ENCODE results near the gene SLC24A4.

Gene SLC24A4

GRCh38 chr14:92443741-92444140 is 120.8 kb downstream of the SLC24A4 start:
- H3K4me3 ChIP-seq (ENCODE audit: low read length), result no peak overlapping the region

GRCh38 chr14:92446771-92447170 is 123.8 kb downstream of the SLC24A4 start:
- Histone ChIP-seq H3K27ac (ENCODE audit: low read length) (no peak overlapping the region), H3K4me1 (ENCODE audit: control insufficient read depth, low read depth, low read length) (no peaks in the 10 kb centered on the region), H3K9me3 (ENCODE audit: control insufficient read depth, low read depth, low read length) (no peaks in the 10 kb centered on the region), H3K9ac (ENCODE audit: low read length) (no peak overlapping the region), H3K36me3 (ENCODE audit: control insufficient read depth, low read depth, low read length) (no peaks in the 10 kb centered on the region), H3K27me3 (ENCODE audit: control insufficient read depth, insufficient read depth, low read length) (no peaks in the 10 kb centered on the region), H3K4me3 (ENCODE audit: low read length) (no peak overlapping the region)

More at GRCh38 chr14:92443741-92444140, 120.8 kb downstream of the SLC24A4 start:
- Histone ChIP-seq H3K4me1 (ENCODE audit: control insufficient read depth, low read depth, low read length) (no peaks in the 10 kb centered on the region), H3K9ac (ENCODE audit: low read length) (no peak overlapping the region), H3K27me3 (ENCODE audit: control insufficient read depth, insufficient read depth, low read length) (no peaks in the 10 kb centered on the region), H3K36me3 (ENCODE audit: control insufficient read depth, low read depth, low read length) (no peaks in the 10 kb centered on the region), H3K27ac (ENCODE audit: low read length) (no peak overlapping the region), H3K9me3 (ENCODE audit: control insufficient read depth, low read depth, low read length) (no peaks in the 10 kb centered on the region)

DNA sequence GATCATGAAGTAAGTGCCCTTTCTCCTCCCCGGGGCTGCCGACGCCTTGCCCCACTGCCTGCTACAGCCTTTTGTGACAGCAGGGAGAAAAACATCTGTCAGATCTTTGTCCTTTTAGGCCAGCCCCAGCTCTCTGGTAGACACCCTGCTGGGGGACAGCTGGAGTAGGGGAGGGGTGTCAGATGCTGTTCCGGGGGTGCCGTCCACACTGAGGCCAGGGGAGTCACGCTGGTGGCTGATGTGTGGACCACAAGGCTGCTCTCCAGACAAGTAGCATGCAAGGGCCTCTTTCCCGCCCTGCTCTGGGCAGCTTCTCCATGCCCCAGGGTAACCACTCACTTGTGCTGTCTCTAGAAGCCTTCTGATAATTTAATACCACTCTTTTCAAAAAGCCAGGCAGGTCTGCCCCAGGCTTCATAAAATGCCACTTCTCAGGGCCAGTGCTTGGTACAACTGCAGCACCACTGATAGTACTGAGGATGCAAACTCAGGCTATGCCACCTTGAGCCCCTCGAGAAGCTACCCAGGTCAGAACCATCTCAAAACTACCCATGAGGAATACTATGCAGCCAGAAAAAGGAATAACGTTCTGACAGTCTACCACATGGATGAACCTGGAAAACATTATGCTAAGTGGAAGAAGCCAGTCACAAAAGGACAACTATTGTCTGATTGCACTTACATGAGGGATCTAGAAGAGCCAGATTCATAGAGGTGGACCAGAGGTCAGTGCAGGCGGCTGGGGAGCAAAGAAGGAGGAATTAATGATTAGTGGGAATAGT is 124.6 kb downstream of the SLC24A4 start:
- Histone ChIP-seq H3K27me3 (ENCODE audit: control insufficient read depth, insufficient read depth, low read length) (no peaks in the 10 kb centered on the region), H3K4me1 (ENCODE audit: control insufficient read depth, low read depth, low read length) (no peaks in the 10 kb centered on the region), H3K9ac (ENCODE audit: low read length) (no peak overlapping the region)

GRCh38 chr14:92448786-92449185 is 125.8 kb downstream of the SLC24A4 start:
- H3K4me3 ChIP-seq (ENCODE audit: low read length), result no peak overlapping the region
- H3K36me3 ChIP-seq (ENCODE audit: control insufficient read depth, low read depth, low read length), result no peaks in the 10 kb centered on the region
- no peaks in the 10 kb centered on the region for H3K27me3 ChIP-seq (ENCODE audit: control insufficient read depth, insufficient read depth, low read length)
- H3K9me3 ChIP-seq (ENCODE audit: control insufficient read depth, low read depth, low read length), result no peaks in the 10 kb centered on the region
- no peak overlapping the region for H3K9ac ChIP-seq (ENCODE audit: low read length)
- no peak overlapping the region for H3K27ac ChIP-seq (ENCODE audit: low read length)
- H3K4me1 ChIP-seq (ENCODE audit: control insufficient read depth, low read depth, low read length), result no peaks in the 10 kb centered on the region

More for the DNA sequence above, 124.6 kb downstream of the SLC24A4 start:
- no peak overlapping the region for H3K4me3 ChIP-seq (ENCODE audit: low read length)
- H3K27ac ChIP-seq (ENCODE audit: low read length), result no peak overlapping the region
- H3K9me3 ChIP-seq (ENCODE audit: control insufficient read depth, low read depth, low read length), result no peaks in the 10 kb centered on the region
- H3K36me3 ChIP-seq (ENCODE audit: control insufficient read depth, low read depth, low read length), result no peaks in the 10 kb centered on the region

DNA sequence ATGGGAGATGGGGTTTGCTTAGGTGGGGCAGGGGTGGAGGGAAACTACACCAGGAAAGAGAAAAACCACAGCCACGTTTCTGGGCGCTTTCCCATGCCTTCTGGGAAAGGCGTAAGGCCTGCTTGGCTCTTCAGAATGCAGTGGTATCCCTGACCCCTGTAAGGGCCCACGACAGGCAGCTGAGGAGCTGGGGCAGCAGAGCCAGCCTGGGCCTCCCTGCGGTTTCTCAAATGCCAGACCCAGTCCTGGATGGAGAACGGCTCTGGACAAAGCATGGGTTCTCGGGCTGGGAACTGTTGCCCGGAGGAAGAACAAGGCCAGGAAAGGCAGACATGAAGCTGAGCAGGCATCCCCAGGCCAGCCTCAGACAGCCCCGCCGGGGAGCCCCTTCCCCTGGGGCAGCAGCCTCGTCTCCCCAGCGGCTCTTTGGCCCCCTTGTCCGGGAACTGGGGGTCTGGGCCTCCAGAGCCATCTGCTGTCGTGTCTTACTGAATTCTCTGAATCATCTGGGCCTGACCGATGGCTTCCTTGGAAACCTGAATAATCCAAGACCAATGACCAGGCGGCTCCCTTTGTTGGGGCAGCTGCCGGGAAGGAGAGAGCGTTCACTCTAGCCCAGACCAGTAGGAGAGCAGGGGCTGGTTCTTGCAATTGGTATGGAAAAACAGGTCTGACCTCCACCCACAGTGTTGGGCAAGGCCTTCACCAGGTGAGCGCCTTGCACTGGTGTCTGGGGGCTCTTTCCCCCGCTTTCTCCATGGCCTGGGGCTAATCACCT is 126.6 kb downstream of the SLC24A4 start:
- Histone ChIP-seq H3K9me3 (ENCODE audit: control insufficient read depth, low read depth, low read length) (no peaks in the 10 kb centered on the region), H3K9ac (ENCODE audit: low read length) (no peak overlapping the region), H3K4me1 (ENCODE audit: control insufficient read depth, low read depth, low read length) (no peaks in the 10 kb centered on the region), H3K27me3 (ENCODE audit: control insufficient read depth, insufficient read depth, low read length) (no peaks in the 10 kb centered on the region), H3K27ac (ENCODE audit: low read length) (no peak overlapping the region), H3K36me3 (ENCODE audit: control insufficient read depth, low read depth, low read length) (no peaks in the 10 kb centered on the region), H3K4me3 (ENCODE audit: low read length) (no peak overlapping the region)

DNA sequence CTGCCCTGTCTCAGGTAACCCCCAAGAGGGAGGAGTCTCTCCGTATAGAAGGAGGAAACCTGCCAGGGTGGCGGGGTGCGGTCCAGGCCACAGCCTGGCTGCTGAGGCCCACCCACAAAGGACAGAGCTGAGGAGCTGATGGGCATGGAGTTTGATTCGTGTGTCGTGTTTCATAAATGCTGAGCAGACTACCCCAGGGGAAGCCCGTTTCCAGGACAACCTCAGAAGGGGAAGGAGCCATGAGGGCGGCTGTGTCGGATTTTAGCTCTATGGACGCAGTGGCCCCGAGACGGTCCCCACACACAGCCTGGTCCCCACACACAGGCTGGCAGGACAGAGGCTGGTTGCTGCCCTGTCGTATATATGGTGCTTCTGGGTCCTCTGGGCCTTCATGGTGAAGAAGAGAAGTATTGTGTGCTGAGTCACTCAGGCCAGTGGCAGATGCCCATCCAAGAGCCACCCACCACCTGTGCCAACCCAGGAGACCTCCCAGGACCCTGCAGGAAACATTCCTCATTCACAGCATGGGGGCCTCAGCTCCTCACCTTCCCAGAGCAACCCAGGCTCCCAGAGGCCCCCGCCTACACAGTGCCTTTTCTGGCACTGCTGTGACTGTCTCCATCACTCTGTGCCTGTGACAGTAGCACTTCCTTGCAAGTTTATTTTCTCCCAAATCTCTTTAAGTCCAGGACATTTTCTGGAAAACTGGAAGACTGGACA is 127.5 kb downstream of the SLC24A4 start:
- H3K4me1 ChIP-seq (ENCODE audit: control insufficient read depth, low read depth, low read length), result no peaks in the 10 kb centered on the region
- no peak overlapping the region for H3K27ac ChIP-seq (ENCODE audit: low read length)
- no peaks in the 10 kb centered on the region for H3K27me3 ChIP-seq (ENCODE audit: control insufficient read depth, insufficient read depth, low read length)
- H3K9ac ChIP-seq (ENCODE audit: low read length), result no peak overlapping the region
- H3K9me3 ChIP-seq (ENCODE audit: control insufficient read depth, low read depth, low read length), result no peaks in the 10 kb centered on the region
- no peak overlapping the region for H3K4me3 ChIP-seq (ENCODE audit: low read length)
- H3K36me3 ChIP-seq (ENCODE audit: control insufficient read depth, low read depth, low read length), result no peaks in the 10 kb centered on the region

GRCh38 chr14:92451245-92451644 is 128.3 kb downstream of the SLC24A4 start:
- H3K36me3 ChIP-seq (ENCODE audit: control insufficient read depth, low read depth, low read length), result no peaks in the 10 kb centered on the region
- H3K4me1 ChIP-seq (ENCODE audit: control insufficient read depth, low read depth, low read length), result no peaks in the 10 kb centered on the region
- H3K27ac ChIP-seq (ENCODE audit: low read length), result no peak overlapping the region
- no peak overlapping the region for H3K9ac ChIP-seq (ENCODE audit: low read length)
- H3K4me3 ChIP-seq (ENCODE audit: low read length), result no peak overlapping the region
- H3K9me3 ChIP-seq (ENCODE audit: control insufficient read depth, low read depth, low read length), result no peaks in the 10 kb centered on the region
- no peaks in the 10 kb centered on the region for H3K27me3 ChIP-seq (ENCODE audit: control insufficient read depth, insufficient read depth, low read length)

DNA sequence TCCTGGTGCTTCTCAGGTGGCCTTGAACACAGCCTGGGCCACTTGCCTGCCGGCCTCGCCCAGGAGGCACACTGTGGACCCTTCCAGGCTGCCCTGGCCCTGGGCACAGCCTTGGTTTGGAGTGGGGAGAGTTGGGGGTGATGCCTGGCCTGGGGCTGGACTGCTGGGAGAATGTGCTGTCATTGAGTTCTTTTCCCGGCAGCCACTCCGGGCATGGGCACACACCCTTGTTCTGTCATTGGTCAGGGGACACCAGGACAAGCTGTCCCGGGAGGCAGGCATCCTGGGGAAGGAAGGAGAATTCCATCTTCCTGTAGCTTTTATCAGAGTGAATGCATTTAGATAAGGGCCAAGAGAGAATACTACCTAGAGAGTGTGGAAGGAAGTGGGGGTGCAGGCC is 128.8 kb downstream of the SLC24A4 start:
- no peak overlapping the region for H3K4me3 ChIP-seq (ENCODE audit: low read length)
- no peaks in the 10 kb centered on the region for H3K27me3 ChIP-seq (ENCODE audit: control insufficient read depth, insufficient read depth, low read length)
- no peaks in the 10 kb centered on the region for H3K4me1 ChIP-seq (ENCODE audit: control insufficient read depth, low read depth, low read length)
- no peak overlapping the region for H3K27ac ChIP-seq (ENCODE audit: low read length)
- no peaks in the 10 kb centered on the region for H3K36me3 ChIP-seq (ENCODE audit: control insufficient read depth, low read depth, low read length)
- H3K9me3 ChIP-seq (ENCODE audit: control insufficient read depth, low read depth, low read length), result no peaks in the 10 kb centered on the region
- no peak overlapping the region for H3K9ac ChIP-seq (ENCODE audit: low read length)

GRCh38 chr14:92452471-92452870 is 129.5 kb downstream of the SLC24A4 start:
- no peaks in the 10 kb centered on the region for H3K27me3 ChIP-seq (ENCODE audit: control insufficient read depth, insufficient read depth, low read length)
- H3K9me3 ChIP-seq (ENCODE audit: control insufficient read depth, low read depth, low read length), result no peaks in the 10 kb centered on the region
- no peak overlapping the region for H3K4me3 ChIP-seq (ENCODE audit: low read length)
- H3K4me1 ChIP-seq (ENCODE audit: control insufficient read depth, low read depth, low read length), result no peaks in the 10 kb centered on the region
- H3K9ac ChIP-seq (ENCODE audit: low read length), result no peak overlapping the region
- no peak overlapping the region for H3K27ac ChIP-seq (ENCODE audit: low read length)
- H3K36me3 ChIP-seq (ENCODE audit: control insufficient read depth, low read depth, low read length), result no peaks in the 10 kb centered on the region

GRCh38 chr14:92453691-92454090 is 130.7 kb downstream of the SLC24A4 start:
- H3K27ac ChIP-seq (ENCODE audit: low read length), result no peak overlapping the region

DNA sequence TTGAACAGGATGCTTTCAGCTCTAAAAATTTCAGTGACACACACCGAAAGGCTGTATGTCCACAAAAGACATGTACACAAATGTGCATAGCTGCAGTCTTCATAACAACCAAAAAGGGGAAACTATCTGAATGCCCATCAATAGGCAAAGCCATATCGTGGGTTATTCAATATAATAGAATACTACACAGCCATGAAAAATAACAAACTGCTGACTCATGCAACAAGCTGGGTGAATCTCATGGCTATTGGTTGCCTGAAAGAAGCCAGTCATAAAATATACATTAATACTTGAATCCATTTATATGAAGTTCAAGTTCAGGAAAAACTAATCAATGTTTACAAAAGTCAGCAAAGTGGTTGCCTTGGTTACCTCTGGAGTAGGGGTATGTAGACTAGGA is 132.3 kb downstream of the SLC24A4 start:
- Histone ChIP-seq H3K27ac (ENCODE audit: low read length) (no peak overlapping the region), H3K4me1 (ENCODE audit: control insufficient read depth, low read depth, low read length) (no peaks in the 10 kb centered on the region), H3K27me3 (ENCODE audit: control insufficient read depth, insufficient read depth, low read length) (no peaks in the 10 kb centered on the region), H3K4me3 (ENCODE audit: low read length) (no peak overlapping the region), H3K9me3 (ENCODE audit: control insufficient read depth, low read depth, low read length) (no peaks in the 10 kb centered on the region), H3K36me3 (ENCODE audit: control insufficient read depth, low read depth, low read length) (no peaks in the 10 kb centered on the region), H3K9ac (ENCODE audit: low read length) (no peak overlapping the region)

More at GRCh38 chr14:92453691-92454090, 130.7 kb downstream of the SLC24A4 start:
- H3K9me3 ChIP-seq (ENCODE audit: control insufficient read depth, low read depth, low read length), result no peaks in the 10 kb centered on the region
- H3K9ac ChIP-seq (ENCODE audit: low read length), result no peak overlapping the region
- H3K4me1 ChIP-seq (ENCODE audit: control insufficient read depth, low read depth, low read length), result no peaks in the 10 kb centered on the region
- no peaks in the 10 kb centered on the region for H3K36me3 ChIP-seq (ENCODE audit: control insufficient read depth, low read depth, low read length)
- H3K27me3 ChIP-seq (ENCODE audit: control insufficient read depth, insufficient read depth, low read length), result no peaks in the 10 kb centered on the region
- H3K4me3 ChIP-seq (ENCODE audit: low read length), result no peak overlapping the region

All from iPS-18a (cell line).